ENCODE results near the gene DLGAP1.
A peak's percentile ranks its signal among the peaks of the same experiment; 100 is the strongest.

The DLGAP1 gene

DNA sequence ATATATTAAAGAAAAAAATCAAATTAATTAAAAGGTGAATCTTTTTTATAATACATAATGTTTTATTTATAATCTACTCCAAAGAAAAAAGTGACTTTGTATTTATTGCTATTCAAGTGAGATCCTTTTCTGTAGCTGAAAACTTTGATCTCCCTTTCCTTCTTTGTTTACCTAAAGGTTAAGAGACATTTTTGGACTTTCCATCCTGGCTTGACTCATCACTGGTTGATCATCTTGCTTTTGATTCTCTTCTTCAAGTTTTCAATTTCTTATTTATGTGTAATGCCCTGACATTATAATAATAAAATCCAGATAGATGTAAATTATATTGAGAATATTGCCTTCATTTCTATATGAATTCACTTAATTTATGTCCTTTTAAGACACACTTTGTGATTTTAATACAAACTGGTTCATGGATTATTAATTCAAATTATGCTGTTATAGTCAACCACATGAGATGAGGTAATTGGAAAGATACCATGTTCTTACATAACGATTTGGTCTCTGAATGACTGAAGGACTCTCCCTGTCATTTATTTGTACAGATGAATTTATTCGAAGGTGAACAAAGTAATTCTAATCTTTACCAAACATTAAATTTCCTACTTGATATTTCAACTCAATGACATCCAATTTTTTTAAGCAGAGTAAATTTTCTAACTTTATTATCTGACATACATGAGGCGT lies 820.7 kb downstream of the DLGAP1 start:
- Histone ChIP-seq H3K27me3 (replicated peaks; ENCODE audit: control insufficient read depth, insufficient read depth, low read length, poor library complexity, severe bottlenecking) (no peaks in the 10 kb centered on the region), H3K9me3 (ENCODE audit: control insufficient read depth, low read length) (no peaks in the 10 kb centered on the region), H3K4me3 (ENCODE audit: insufficient read depth, low read depth, low read length, poor library complexity, severe bottlenecking) (no peak overlapping the region), H3K36me3 (ENCODE audit: control insufficient read depth, insufficient read depth, low read length) (no peaks in the 10 kb centered on the region), H3K27ac (ENCODE audit: insufficient read depth, low read length, poor library complexity, severe bottlenecking) (no peak overlapping the region), H3K4me1 (ENCODE audit: control insufficient read depth, insufficient read depth, low read length, poor library complexity, severe bottlenecking) (no peaks in the 10 kb centered on the region)
- no peak for DNase-seq

- no peak for DNase-seq
- Histone ChIP-seq H3K36me3 (ENCODE audit: control insufficient read depth, insufficient read depth, low read length) (no peaks in the 10 kb centered on the region), H3K4me3 (ENCODE audit: insufficient read depth, low read depth, low read length, poor library complexity, severe bottlenecking) (no peak overlapping the region), H3K9me3 (ENCODE audit: control insufficient read depth, low read length) (no peaks in the 10 kb centered on the region), H3K27me3 (replicated peaks; ENCODE audit: control insufficient read depth, insufficient read depth, low read length, poor library complexity, severe bottlenecking) (no peaks in the 10 kb centered on the region), H3K4me1 (ENCODE audit: control insufficient read depth, insufficient read depth, low read length, poor library complexity, severe bottlenecking) (no peaks in the 10 kb centered on the region), H3K27ac (ENCODE audit: insufficient read depth, low read length, poor library complexity, severe bottlenecking) (no peak overlapping the region)
Measured at GRCh38 chr18:3631887-3632286, 823.2 kb downstream of the DLGAP1 start.

DNA sequence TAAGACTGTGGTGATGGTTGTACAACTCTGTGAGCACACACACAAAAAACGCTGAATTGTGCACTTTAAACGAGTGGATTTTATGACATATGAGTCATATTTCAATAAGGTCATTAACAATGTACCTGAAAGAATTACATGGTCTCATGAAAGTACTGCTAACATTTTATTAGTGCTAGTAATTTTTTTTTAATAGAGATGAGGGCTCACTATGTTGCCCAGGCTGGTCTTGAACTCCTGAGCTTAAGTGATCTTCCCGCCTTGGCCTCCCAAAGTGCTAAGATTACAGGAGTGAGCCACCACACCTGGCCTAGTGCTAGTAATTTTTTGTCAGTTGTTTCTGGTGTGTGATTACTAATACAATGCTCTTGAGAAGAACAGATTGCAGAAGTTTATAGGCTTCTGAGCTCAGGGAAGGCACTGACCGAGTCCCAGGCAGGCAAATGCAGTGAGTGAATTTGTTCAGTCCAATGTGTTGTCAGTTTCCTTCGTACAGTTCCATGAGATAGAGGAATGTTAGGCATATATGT lies 828.1 kb downstream of the DLGAP1 start:
- Histone ChIP-seq H3K27ac (ENCODE audit: insufficient read depth, low read length, poor library complexity, severe bottlenecking) (no peak overlapping the region), H3K36me3 (ENCODE audit: control insufficient read depth, insufficient read depth, low read length) (no peaks in the 10 kb centered on the region), H3K27me3 (replicated peaks; ENCODE audit: control insufficient read depth, insufficient read depth, low read length, poor library complexity, severe bottlenecking) (no peaks in the 10 kb centered on the region), H3K9me3 (ENCODE audit: control insufficient read depth, low read length) (no peaks in the 10 kb centered on the region), H3K4me1 (ENCODE audit: control insufficient read depth, insufficient read depth, low read length, poor library complexity, severe bottlenecking) (peaks cover 16% of the 10 kb centered on the region), H3K4me3 (ENCODE audit: insufficient read depth, low read depth, low read length, poor library complexity, severe bottlenecking) (no peak overlapping the region)
- DNase-seq, result no peak

- H3K27ac ChIP-seq (ENCODE audit: insufficient read depth, low read length, poor library complexity, severe bottlenecking), result no peak overlapping the region
Measured at GRCh38 chr18:3625742-3626091, 829.4 kb downstream of the DLGAP1 start.

GRCh38 chr18:3624935-3625741 lies 830.0 kb downstream of the DLGAP1 start:
- DNase-seq, result peak; percentile 39 to 51 (median 45)
- H3K4me3 ChIP-seq (ENCODE audit: insufficient read depth, low read depth, low read length, poor library complexity, severe bottlenecking), result no peak overlapping the region

More at GRCh38 chr18:3625742-3626091, 829.4 kb downstream of the DLGAP1 start:
- DNase-seq, result no peak
- no peaks in the 10 kb centered on the region for H3K27me3 ChIP-seq (replicated peaks; ENCODE audit: control insufficient read depth, insufficient read depth, low read length, poor library complexity, severe bottlenecking)
- no peaks in the 10 kb centered on the region for H3K9me3 ChIP-seq (ENCODE audit: control insufficient read depth, low read length)
- no peaks in the 10 kb centered on the region for H3K36me3 ChIP-seq (ENCODE audit: control insufficient read depth, insufficient read depth, low read length)
- H3K4me1 ChIP-seq (ENCODE audit: control insufficient read depth, insufficient read depth, low read length, poor library complexity, severe bottlenecking), result peaks cover 16% of the 10 kb centered on the region
- H3K4me3 ChIP-seq (ENCODE audit: insufficient read depth, low read depth, low read length, poor library complexity, severe bottlenecking), result no peak overlapping the region

GRCh38 chr18:3624546-3624934 lies 830.6 kb downstream of the DLGAP1 start:
- peak overlapping the region; percentile 30 for H3K27ac ChIP-seq (ENCODE audit: insufficient read depth, low read length, poor library complexity, severe bottlenecking)

More at GRCh38 chr18:3624935-3625741, 830.0 kb downstream of the DLGAP1 start:
- H3K9me3 ChIP-seq (ENCODE audit: control insufficient read depth, low read length), result no peaks in the 10 kb centered on the region
- no peaks in the 10 kb centered on the region for H3K27me3 ChIP-seq (replicated peaks; ENCODE audit: control insufficient read depth, insufficient read depth, low read length, poor library complexity, severe bottlenecking)
- no peak overlapping the region for H3K27ac ChIP-seq (ENCODE audit: insufficient read depth, low read length, poor library complexity, severe bottlenecking)
- H3K4me1 ChIP-seq (ENCODE audit: control insufficient read depth, insufficient read depth, low read length, poor library complexity, severe bottlenecking), result peaks cover 16% of the 10 kb centered on the region
- H3K36me3 ChIP-seq (ENCODE audit: control insufficient read depth, insufficient read depth, low read length), result no peaks in the 10 kb centered on the region

GRCh38 chr18:3623769-3624545 lies 831.1 kb downstream of the DLGAP1 start:
- H3K36me3 ChIP-seq (ENCODE audit: control insufficient read depth, insufficient read depth, low read length), result no peaks in the 10 kb centered on the region
- DNase-seq, result no peak
- no peaks in the 10 kb centered on the region for H3K27me3 ChIP-seq (replicated peaks; ENCODE audit: control insufficient read depth, insufficient read depth, low read length, poor library complexity, severe bottlenecking)
- H3K4me3 ChIP-seq (ENCODE audit: insufficient read depth, low read depth, low read length, poor library complexity, severe bottlenecking), result no peak overlapping the region
- H3K27ac ChIP-seq (ENCODE audit: insufficient read depth, low read length, poor library complexity, severe bottlenecking), result peak overlapping the region; percentile 30
- H3K4me1 ChIP-seq (ENCODE audit: control insufficient read depth, insufficient read depth, low read length, poor library complexity, severe bottlenecking), result peaks cover 16% of the 10 kb centered on the region
- H3K9me3 ChIP-seq (ENCODE audit: control insufficient read depth, low read length), result no peaks in the 10 kb centered on the region

More at GRCh38 chr18:3624546-3624934, 830.6 kb downstream of the DLGAP1 start:
- H3K27me3 ChIP-seq (replicated peaks; ENCODE audit: control insufficient read depth, insufficient read depth, low read length, poor library complexity, severe bottlenecking), result no peaks in the 10 kb centered on the region
- no peak for DNase-seq
- no peak overlapping the region for H3K4me3 ChIP-seq (ENCODE audit: insufficient read depth, low read depth, low read length, poor library complexity, severe bottlenecking)
- no peaks in the 10 kb centered on the region for H3K36me3 ChIP-seq (ENCODE audit: control insufficient read depth, insufficient read depth, low read length)
- H3K9me3 ChIP-seq (ENCODE audit: control insufficient read depth, low read length), result no peaks in the 10 kb centered on the region
- peaks cover 16% of the 10 kb centered on the region for H3K4me1 ChIP-seq (ENCODE audit: control insufficient read depth, insufficient read depth, low read length, poor library complexity, severe bottlenecking)

- no peak for DNase-seq
- Histone ChIP-seq H3K4me3 (ENCODE audit: insufficient read depth, low read depth, low read length, poor library complexity, severe bottlenecking) (no peak overlapping the region), H3K4me1 (ENCODE audit: control insufficient read depth, insufficient read depth, low read length, poor library complexity, severe bottlenecking) (peaks cover 16% of the 10 kb centered on the region), H3K27me3 (replicated peaks; ENCODE audit: control insufficient read depth, insufficient read depth, low read length, poor library complexity, severe bottlenecking) (no peaks in the 10 kb centered on the region), H3K9me3 (ENCODE audit: control insufficient read depth, low read length) (no peaks in the 10 kb centered on the region), H3K27ac (ENCODE audit: insufficient read depth, low read length, poor library complexity, severe bottlenecking) (no peak overlapping the region), H3K36me3 (ENCODE audit: control insufficient read depth, insufficient read depth, low read length) (no peaks in the 10 kb centered on the region)
Measured at GRCh38 chr18:3620146-3621119, 834.7 kb downstream of the DLGAP1 start.

DNA sequence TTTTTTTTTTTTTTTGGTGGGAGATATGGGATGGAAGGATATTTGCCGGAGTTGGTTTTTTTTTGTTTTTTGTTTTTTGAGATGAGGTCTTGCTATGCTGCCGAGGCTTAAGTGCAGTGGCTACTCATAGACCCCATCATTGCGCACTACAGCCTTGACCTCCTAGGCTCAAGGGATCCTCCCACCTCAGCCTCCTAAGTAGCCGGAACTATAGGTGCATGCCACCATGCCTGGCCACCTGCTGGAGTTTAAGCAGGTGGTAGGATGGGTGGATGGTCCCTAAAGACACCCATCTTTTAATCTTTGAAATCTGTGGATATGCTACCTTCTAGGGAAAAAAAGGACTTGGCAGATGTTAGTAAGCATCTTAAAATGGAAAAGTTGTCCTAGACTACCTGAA lies 835.4 kb downstream of the DLGAP1 start:
- no peaks in the 10 kb centered on the region for H3K27me3 ChIP-seq (replicated peaks; ENCODE audit: control insufficient read depth, insufficient read depth, low read length, poor library complexity, severe bottlenecking)
- H3K27ac ChIP-seq (ENCODE audit: insufficient read depth, low read length, poor library complexity, severe bottlenecking), result no peak overlapping the region
- H3K4me1 ChIP-seq (ENCODE audit: control insufficient read depth, insufficient read depth, low read length, poor library complexity, severe bottlenecking), result peaks cover 9% of the 10 kb centered on the region
- no peaks in the 10 kb centered on the region for H3K36me3 ChIP-seq (ENCODE audit: control insufficient read depth, insufficient read depth, low read length)
- DNase-seq, result no peak
- H3K4me3 ChIP-seq (ENCODE audit: insufficient read depth, low read depth, low read length, poor library complexity, severe bottlenecking), result no peak overlapping the region
- no peaks in the 10 kb centered on the region for H3K9me3 ChIP-seq (ENCODE audit: control insufficient read depth, low read length)

Measured in effector memory CD4-positive, alpha-beta T cell (primary cell).